Endometrium (tissue), 2 donors: ENCODE results near the gene SLC6A12.

Experiments used
- FAIRE-seq: peaks from 2 replicates; lab custom pipeline; 2012; peaks lifted over from hg19 to GRCh38; lab: Jason Lieb, UNC
- donor health status: control.
- donor health status: control.

SLC6A12 gene

DNA sequence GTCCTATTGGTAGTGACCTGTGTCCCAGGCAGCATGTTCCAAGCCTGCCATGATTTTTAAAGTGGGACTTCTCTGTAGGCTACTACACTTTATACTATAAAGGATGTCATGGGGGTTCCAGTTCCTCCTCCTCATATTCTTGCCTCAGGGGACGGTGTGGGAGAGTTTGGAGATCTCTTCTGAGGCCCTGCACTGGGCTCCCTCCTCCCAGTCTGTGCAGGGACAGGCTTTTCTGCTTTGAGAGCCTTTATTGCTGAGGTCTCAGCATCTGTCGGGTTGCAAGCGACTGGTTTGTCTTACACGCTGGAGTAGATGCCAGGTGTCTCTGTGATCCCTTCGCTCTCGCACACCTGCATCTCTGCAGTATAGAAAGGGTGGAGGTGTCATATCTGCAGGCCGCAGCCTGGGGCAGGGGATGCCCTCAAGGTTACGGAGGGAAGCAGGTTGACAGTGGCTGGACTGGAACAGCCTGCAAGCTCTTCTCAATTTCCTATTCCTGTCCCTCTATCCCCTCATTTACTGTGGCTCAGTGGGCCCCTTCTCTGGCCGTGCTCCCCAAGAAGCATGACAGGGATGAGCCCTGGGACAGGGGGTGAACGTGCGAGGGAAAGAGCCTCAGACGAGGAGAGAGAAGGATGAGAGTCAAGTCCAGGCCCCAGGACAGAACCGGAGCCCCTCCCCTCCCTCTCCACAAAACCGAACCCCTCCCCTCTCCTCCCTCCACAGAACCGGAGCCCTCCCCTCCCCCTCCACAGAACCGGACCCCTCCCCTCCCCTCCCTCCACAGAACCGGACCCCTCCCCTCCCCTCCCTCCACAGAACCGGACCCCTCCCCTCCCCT lies 51.3 kb downstream of the SLC6A12 start:
- FAIRE-seq: no peak

DNA sequence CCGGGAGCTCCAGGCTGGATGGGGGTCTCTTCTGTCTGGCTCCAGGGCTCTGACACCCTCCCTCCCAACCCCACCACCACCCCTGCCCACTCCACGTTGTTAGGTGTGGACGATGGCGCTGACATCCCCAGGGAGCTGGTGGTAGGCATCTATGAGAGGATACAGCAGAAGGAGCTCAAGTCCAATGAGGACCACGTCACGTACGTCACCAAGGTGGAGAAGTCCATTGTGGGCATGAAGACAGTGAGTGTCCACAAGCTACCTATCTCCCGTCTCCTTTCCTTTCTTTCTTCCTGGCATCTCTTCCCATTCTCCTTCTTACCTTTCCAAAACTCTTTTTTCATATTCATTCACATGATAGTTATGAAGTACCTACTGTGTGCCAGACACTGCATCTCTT lies 52.1 kb downstream of the SLC6A12 start:
- no peak for FAIRE-seq

DNA sequence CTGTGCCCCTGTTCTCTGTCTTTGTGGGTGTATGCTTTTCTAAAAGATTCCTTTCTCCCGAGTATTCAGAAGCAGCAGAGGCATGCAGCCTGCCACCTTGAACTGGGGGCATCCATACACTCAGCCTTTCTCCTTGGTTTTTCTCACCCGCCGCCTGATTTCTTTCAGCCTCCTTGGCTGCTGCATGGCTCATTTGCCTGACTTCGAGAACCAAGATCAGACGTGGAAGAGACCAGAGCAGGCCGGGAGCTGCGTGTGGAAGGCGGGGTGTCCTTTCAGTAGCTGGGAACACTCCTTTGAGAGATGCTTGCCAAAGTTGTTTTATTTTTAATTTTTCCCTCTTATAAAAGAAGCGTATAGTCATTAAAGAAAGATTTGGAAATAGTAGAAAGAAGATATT lies 53.1 kb downstream of the SLC6A12 start:
- FAIRE-seq: no peak

DNA sequence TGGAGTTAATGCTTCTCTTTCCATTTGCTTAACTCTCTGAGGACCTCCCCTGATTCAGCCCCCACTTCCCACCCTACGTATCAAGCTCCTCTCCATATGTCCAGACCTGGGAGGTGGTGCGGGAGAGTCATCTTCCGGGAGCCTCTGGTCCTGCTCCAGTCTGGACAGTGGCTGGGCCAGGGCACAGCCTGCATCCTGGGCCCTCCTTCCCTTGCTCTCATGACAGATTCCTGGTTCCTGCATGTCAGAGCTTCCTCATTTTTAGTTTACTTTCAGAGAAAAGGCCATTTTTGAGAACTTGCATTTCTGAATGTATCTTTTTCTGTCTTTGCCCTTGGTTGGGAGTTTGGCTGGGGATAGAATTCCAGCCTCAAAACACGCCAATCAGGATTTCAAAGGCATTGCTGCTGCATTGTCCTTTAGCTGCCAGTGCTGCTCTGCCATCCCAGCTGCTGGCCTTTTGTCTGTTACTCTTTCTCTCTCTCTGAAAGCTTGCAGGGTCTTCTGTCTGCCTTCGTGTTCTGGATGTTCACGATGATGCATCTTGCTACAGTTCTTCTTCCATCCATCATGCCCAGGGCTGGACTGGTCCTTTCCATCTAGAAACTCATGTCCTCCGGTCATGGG lies 54.7 kb downstream of the SLC6A12 start:
- no peak for FAIRE-seq

DNA sequence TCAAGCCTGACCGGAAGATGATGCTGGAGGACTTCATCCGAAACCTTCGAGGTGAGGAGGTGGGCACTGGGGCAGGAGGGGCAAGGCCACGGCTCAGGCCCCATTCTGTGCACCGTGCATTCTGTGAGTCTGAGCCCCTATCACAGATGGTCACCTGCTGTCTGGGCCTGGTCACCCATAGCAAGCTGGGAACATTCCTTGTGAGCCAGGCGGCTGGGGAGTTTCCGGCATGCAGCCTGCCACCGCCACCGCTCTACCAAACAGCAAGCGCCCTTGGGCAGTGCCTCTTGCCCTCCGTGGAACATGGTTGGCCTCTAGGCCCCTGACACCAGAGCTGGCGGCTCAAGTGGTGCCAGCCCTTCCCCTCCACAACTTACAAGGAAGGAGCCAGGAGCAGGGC lies 56.3 kb downstream of the SLC6A12 start:
- no peak for FAIRE-seq

DNA sequence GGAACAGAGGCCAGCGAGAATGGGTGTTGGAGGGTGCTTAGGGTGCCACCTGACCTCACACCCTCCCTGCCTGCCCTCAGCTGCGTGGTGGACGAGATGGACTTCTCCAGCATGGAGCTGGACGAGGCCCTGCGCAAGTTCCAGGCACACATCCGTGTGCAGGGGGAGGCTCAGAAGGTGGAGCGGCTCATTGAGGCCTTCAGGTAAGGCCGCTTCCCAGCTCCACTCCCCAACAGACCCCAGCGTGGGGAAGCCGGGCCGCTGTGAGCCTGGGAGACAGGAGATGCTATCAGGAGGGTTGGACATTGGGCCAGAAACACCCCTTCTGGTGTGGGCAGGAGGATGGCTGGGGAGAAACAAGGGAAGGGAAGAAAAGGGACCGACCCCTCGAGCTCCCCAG lies 57.0 kb downstream of the SLC6A12 start:
- FAIRE-seq: no peak

DNA sequence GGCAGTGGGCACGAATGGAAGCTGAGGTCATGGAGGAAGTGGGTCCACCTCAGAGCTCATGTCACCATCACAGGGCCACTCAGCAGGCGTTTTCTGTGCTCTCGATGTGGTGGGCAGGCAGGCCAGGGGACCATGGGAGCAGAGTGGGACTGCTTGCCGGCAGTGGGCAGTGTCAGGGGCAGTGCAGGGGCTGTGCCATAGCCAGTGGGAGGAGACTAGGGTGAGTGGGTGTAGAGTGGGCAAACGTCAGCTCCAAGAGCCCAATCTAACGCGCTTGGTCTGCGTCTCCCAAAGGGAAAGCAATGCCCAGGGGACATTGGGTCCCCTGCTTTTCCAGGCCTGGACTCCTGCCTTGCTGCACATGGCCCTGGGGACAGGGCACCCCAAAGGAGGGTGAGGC lies 58.3 kb downstream of the SLC6A12 start:
- FAIRE-seq: no peak

DNA sequence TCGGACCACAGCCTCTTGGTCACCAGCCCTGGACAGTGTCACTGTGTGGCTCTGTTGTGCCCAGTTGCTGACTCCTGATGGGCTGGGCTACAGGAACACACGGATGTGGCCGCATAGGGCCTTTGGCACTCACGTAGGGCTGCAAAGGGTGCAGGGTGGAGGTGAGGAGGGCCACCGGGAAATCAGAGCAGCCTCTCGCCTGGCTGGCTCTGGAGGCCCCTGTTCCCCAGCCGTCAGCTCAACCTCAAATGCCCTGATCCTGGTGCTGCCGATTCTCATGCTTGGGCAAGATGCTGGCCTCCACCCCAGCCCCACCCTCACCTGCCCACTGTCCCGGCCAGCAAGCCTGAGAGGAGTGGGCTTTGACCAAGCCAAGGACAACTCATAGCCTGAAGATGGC lies 59.0 kb downstream of the SLC6A12 start:
- no peak for FAIRE-seq

DNA sequence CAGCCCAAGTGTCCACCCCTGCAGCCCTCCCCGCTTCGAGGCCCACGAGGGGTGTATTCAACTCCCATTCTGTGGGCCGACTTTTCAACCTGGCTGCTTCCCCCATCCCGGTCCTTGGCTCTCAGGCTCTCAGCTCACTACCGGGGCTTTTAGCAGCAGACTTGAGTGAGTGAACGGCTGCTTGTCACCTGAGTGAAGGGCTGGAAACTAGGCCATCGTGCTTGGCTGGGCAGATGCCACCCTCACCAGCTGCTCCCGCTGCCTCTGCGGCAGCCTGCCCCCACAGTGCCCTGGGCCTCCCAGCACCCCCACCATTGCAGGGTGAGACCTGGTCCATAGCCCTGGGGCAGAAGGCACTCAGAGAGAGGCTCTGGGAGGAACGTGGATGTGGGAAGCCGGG lies 59.9 kb downstream of the SLC6A12 start:
- no peak for FAIRE-seq

DNA sequence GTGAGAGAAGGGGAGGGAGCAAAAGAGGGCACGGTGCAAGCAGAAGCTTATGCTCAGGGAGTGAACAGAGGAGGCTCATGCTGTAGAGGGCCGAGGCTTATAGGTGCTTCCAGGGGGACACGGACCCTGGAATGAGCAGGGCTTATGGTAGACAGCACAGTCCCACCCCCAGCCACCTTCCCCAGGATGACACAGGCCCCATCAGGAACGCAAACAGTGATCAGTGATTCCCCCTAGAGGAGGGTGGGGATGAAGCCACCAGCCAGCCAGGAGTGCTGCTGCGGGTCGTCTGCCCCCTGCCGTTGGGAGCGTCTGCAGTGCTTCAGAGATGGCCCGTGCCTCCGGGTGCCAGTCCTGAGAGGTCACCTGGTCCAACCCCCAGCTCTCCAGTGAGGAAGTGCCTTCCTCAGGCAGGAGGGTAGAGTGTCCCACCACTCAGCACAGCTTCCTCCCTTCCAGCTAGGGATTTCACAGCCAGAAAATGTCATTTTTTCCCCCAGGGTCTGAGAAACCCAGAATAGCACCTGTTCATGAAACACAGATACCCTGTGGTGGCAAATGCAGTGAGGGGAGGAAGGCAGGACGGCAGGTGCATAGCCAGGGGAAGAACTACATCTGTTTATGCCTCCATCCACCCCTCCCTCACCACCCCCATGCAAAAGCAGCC lies 60.7 kb downstream of the SLC6A12 start:
- FAIRE-seq: no peak

DNA sequence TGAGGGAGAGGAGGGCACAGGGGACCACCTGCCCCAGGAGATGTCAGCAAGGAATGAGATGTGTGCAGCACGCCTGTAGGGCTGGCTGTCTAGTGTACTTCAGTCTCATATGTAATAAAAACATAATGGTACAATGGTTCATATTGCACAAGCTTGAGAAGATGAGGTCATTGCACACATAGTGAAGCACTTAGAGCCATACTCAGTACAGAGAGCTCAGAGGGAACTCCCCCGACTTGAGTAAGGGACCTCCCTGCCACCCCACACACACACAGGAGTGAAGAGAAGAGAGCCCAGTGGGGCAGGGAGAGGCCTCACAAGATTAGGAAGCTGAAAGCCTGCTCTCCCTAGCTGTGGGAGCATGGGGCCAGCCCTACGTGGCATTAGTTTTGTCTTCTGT lies 61.5 kb downstream of the SLC6A12 start:
- FAIRE-seq: no peak

DNA sequence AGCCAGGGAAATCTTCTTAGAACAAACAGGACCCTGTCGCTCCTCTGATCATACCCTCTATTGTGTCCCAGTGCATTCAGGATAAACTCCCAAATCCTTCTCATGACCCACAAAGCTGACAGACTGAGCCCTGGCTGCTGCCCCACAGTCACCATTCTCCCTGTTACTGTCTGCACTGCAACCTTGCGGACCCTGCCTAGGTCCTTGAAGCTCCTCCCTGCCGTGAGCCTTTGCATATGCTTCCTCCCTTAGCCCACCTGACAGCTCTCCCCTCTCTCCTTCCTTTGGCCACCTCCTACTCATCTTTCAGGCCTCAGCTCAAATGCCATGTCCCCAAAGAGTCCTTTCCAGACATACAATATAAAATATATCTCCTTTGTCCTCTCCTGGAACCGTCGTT lies 62.4 kb downstream of the SLC6A12 start:
- no peak for FAIRE-seq

DNA sequence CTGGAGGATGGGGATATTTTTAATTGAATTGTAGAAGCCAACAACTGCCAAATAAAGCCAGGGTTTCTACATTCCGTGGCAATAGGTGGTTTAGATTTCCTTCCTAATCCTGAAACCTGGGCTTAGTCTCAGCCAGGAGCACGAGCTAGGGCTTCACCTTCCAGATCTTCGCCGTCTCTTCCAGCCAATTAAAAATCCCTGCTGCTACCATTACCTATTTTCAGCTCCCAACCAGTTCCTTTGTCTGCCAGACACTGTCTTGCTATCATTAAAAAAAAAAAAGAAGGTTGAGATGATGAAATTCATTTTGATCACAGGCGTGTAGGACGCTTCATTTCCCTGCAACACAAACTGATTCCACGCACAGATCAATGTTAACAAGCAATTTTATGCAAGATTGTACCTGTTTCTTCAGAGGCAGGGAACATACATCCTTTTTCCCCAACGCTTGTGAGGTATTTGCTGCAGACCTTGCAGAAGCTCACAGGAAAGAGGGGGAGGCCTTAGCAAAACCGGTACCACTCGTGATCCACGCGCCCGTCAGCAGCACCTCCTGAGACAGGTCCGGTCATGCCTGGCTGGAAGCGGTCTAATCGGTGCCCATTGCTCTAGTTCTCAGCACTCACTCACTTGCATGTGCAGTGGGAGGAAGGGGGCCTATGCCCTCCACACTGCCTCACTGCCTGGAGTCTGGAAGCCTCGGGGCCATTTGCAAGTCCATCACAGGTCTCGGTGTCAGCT lies 65.1 kb downstream of the SLC6A12 start:
- FAIRE-seq: no peak

DNA sequence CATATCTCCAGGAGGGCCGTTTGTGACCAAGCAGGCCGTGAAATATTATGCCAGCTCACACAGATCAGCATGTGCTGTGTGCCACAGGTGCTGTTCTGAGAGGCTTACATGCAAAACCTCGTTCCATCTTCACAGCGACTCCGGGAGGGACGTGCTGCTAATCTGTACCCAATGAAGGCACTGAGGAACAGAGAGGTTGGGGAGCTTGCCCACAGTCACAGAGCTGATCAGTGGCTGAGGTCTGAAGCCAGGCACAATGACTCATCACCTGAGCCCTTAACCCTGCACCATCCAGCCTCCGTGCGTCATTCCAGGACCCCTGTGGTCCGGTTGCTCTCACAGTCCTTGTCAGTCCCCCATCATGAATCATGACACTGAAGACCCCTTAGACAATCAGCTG lies 66.7 kb downstream of the SLC6A12 start:
- FAIRE-seq: no peak

DNA sequence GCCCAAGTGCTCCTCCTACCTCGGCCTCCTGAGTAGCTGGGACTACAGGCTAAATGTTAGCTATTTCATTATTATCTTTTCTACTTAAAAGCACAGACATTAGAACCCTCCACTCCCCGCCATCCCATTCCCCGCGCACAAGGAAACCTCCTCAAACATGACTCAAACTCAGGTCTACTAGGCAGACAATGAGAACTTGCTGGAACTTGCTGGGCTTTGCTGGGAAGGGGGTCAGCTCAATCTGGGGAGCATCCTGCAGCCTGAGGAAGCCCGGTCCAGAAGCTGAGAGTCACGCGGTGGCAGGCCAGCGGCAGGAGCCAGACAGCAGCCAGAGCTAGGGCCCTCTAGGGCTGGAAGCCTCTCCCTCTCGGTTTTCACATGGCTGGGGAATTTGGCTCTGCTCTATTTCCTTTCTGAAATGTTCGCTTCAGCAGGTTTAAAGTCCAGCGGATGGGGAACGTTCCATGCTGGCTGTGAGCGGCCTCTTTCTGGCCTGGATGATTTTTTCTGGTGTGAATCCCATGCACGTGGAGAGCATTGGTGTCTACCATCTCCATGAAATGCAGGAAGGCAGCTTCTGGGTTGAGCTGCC lies 68.5 kb downstream of the SLC6A12 start:
- FAIRE-seq: no peak

DNA sequence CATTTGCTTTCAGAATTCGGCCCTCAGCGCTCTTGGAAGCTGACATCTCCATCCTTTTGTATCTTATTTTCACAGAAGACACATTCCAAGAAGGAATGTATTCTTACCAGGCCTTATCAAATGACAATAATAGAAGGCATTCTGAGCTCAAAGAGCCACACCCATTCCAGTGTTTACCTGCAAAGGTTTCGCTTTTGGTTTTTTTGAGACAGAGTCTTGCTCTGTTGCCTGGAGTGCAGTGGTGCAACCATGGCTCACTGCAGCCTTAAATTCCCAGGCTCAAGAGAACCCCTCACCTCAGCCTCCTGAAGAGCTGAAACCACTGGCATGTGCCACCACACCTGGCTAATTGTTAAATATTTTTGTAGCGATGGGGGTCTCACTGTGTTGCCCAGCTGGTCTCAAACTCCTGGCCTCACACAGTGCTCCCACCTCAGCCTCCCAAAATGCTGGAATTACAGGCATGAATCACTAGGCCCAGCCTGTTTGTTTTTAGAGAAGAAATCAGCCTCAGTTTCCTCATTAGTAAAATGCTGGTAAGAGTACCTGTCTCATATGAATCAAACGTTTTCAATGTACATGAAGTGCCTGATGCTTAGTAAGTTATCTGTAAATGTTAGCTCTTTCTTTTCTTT lies 69.2 kb downstream of the SLC6A12 start:
- no peak for FAIRE-seq

DNA sequence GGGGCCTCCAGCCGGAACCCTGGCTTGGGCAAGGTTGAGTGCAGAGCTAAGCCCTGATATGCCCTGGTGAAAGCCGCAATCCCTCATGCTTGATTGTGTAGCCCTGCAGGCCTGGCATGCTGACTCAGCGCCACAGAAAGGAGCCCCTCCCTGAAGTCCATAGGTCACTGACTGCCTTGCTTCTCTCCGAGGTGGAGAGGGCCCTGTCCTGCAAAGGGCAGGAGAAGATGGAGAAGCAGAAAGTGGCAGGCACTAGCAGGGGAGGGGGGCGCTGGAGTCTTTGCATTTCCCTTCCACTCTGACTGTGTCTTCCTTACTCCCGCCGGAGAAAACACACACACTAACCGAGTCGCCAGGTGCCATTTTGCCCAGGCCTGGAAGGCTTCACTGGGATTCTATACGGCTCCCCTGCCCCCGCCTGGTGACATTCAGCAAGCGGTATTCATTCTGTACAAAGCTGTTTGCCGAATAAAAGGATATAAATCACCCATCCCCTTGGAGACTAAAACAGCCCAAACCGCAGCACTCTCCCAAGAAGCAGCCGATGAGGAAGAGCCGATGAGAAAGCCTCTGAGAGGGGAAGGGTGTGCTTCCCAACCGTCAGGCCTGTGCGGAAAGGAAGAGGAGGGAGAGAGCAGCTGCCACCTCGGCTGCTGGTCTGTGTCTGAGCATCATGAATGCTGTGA lies 69.8 kb downstream of the SLC6A12 start:
- FAIRE-seq: no peak

DNA sequence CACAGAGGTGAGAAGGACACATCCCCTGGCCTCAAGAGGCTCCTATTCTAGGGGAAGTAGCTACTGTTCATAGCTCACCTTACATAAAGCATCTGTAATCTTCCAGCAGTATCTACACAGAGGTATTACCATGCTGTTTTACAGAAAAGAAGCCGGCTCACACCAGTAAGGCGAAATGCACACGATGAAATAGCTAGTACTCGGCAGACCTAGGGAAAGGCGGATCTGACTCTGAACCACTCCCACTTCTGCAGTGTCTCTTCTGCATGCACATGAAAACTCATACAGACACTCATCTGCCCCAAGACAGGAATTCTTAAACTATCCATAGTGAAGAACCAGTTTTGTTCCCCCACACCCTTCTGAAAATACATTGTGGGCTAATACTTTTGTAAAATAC lies 73.8 kb downstream of the SLC6A12 start:
- FAIRE-seq: no peak
